Kidney (tissue), 14 donors: ENCODE measurements around the gene GPC5. TPM values are rescaled to one million over a fixed set of nuclear protein-coding genes. Genes with fewer than 3 reads are reported as not detected.

Experiments used
- DNase-seq, 5 donors: peaks; one replicate each; pipeline ENCODE4 v3.0.0-alpha.2; 2013 to 2020
- FAIRE-seq: peaks from 2 replicates; lab custom pipeline; 2012; peaks lifted over from hg19 to GRCh38; lab: Jason Lieb, UNC
- H3K27ac ChIP-seq, 2 donors: one replicate each; pipeline ENCODE4 v1.7.0; 2013; ENCODE audit warnings: low read depth in 2 of 2, low read length in 2 of 2, inconsistent platforms in 1 of 2
- H3K27me3 ChIP-seq: one replicate; pipeline ENCODE4 v1.7.1; 2013; ENCODE audit warnings: low read length, inconsistent platforms; ENCODE audit not compliant: control insufficient read depth, insufficient read depth
- H3K36me3 ChIP-seq, 3 donors: one replicate each; pipeline versions ENCODE4 v1.7.0 to v1.7.1; 2013; ENCODE audit warnings: low read length in 3 of 3, control low read depth in 1 of 3, inconsistent platforms in 1 of 3; ENCODE audit not compliant: insufficient read depth in 3 of 3, control insufficient read depth in 2 of 3
- H3K4me1 ChIP-seq, 3 donors: one replicate each; pipeline versions ENCODE4 v1.7.0 to v1.7.1; 2013; ENCODE audit warnings: low read length in 3 of 3, inconsistent platforms in 1 of 3, low read depth in 1 of 3; ENCODE audit not compliant: control insufficient read depth in 2 of 3, insufficient read depth in 2 of 3
- H3K4me3 ChIP-seq, 3 donors: one replicate each; pipeline versions ENCODE4 v1.7.0 to v1.8.1; 2013; ENCODE audit warnings: low read length in 3 of 3, control low read depth in 1 of 3, inconsistent platforms in 1 of 3
- H3K9ac ChIP-seq, 3 donors: one replicate each; pipeline versions ENCODE4 v1.7.0 to v1.7.1; 2013; ENCODE audit warnings: low read length in 3 of 3, control low read depth in 1 of 3, inconsistent platforms in 1 of 3
- H3K9me3 ChIP-seq, 3 donors: one replicate each; pipeline versions ENCODE4 v1.7.0 to v1.7.1; 2013; ENCODE audit warnings: low read length in 3 of 3, control low read depth in 1 of 3, inconsistent platforms in 1 of 3; ENCODE audit not compliant: control insufficient read depth in 2 of 3, insufficient read depth in 1 of 3
- intact Hi-C: fragments of 100-400 bp; cut with DNase I; formaldehyde crosslinking; loops from one replicate; pipeline ENCODE4 v1.11.1; 2022
- polyA plus RNA-seq: library from polyadenylated mRNA; stranded (reverse); fragments of 350-450 nt; fragmentation: Illumina TruSeq; extraction: RNeasy Lipid Tissue Mini Kit (QIAGEN cat#74804); gene quantifications from one replicate; pipeline ENCODE4 v1.2.3, GENCODE V29; 2014; ENCODE audit warnings: low read depth, low replicate concordance; ENCODE audit not compliant: insufficient read depth
- total RNA-seq: library from RNA; stranded (reverse); fragmentation: NEBNext Ultra II Directional; extraction: Animal tissue kit (Norgen Biotek cat#: 25700); gene quantifications from one replicate; pipeline ENCODE4 v1.2.1, GENCODE V29; 2021
- TF ChIP-seq, protein P1 (sequence below): IDR thresholded peaks from 3 replicates; pipeline ENCODE4 v1.5.1; 2012; ENCODE audit warnings: mild to moderate bottlenecking, moderate library complexity, borderline replicate concordance; ENCODE audit not compliant: insufficient read depth; ENCODE audit errors: extremely low read depth
- donor health status: control.
- donor health status: control.
- donor health status: control.
- donor health status: control.
- donor health status: control.
- donor health status: DM: yes; HTN: yes; CAD: no.
- donor health status: Normal renal cell carcinoma (clear cell type).

The GPC5 gene
- total and polyA plus RNA-seq, 2 donors from 2014 or later: 0.47 to 6.8 TPM

DNA sequence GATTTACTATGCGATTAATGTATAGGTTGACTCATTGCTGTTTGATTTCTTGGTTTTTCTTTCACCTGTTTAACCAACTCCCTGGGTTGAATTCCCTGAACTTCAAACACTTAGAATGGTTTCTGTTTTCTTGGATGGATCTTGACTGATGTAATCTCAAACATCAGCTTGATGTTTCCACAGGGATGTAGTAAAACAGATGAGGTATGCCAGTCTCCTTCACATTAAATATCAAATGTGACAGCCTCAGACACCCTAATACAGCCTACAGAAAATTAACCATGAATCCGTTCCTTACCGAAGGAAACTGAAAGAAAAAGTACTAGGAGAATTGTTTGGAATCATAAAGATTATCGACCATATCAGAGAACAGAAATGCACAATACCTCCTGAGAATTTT, 631.2 kb downstream of the GPC5 start:
- Histone ChIP-seq H3K4me3 (no peak overlapping the region), H3K36me3 (no peaks in the 10 kb centered on the region), H3K27ac (no peak overlapping the region), H3K4me1 (no peaks in the 10 kb centered on the region), H3K27me3 (no peaks in the 10 kb centered on the region), H3K9ac (no peak overlapping the region), H3K9me3 (no peaks in the 10 kb centered on the region)
- TF ChIP-seq, protein P1, sequence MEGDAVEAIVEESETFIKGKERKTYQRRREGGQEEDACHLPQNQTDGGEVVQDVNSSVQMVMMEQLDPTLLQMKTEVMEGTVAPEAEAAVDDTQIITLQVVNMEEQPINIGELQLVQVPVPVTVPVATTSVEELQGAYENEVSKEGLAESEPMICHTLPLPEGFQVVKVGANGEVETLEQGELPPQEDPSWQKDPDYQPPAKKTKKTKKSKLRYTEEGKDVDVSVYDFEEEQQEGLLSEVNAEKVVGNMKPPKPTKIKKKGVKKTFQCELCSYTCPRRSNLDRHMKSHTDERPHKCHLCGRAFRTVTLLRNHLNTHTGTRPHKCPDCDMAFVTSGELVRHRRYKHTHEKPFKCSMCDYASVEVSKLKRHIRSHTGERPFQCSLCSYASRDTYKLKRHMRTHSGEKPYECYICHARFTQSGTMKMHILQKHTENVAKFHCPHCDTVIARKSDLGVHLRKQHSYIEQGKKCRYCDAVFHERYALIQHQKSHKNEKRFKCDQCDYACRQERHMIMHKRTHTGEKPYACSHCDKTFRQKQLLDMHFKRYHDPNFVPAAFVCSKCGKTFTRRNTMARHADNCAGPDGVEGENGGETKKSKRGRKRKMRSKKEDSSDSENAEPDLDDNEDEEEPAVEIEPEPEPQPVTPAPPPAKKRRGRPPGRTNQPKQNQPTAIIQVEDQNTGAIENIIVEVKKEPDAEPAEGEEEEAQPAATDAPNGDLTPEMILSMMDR: no peak
- no peak for DNase-seq
- intact Hi-C loops: no loop called here
- FAIRE-seq: no peak

DNA sequence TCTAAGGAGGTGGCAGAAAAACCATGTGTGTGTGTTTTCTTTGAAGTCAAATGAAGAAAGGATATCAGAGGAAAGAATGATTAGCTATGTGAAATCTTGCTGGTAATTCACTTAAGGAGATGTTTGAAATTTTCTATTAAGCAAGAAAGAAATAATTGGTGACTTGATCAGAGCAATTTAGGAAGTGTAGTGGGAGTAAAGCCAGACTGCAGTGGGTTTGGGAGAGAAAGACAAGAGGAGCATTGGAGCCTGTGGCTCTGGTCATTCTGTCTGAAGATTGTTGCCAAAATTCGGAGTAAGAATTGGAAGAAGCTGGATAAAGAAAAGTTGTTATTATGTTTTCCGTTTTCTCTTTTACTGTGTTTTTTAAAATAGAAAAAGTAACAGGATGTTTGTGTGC, 640.5 kb downstream of the GPC5 start:
- no peaks in the 10 kb centered on the region for H3K36me3 ChIP-seq
- H3K9me3 ChIP-seq: no peaks in the 10 kb centered on the region
- TF ChIP-seq, protein P1: no peak
- no peak overlapping the region for H3K9ac ChIP-seq
- no peaks in the 10 kb centered on the region for H3K4me1 ChIP-seq
- intact Hi-C loops: no loop called here
- FAIRE-seq (no peak), DNase-seq (no peak)
- no peaks in the 10 kb centered on the region for H3K27me3 ChIP-seq
- no peak overlapping the region for H3K27ac ChIP-seq
- H3K4me3 ChIP-seq: no peak overlapping the region

DNA sequence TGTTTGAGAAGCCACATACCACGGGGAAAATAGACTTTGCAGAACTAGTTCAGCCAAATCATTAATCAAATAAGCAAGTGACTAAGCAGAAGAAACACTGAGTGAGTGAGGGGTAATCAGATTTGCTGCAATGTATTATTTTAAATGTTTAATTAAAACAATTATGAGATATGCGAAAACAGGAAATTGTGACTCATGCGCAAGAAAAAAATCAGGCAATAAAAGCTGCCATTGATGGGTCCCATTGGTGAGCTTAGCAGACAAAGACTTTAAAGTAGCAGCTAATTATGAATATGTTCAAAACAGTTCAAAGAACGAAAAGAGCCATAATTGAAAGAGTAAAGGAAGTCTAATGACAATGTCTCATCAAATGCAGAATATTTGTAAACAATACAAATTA, 644.1 kb downstream of the GPC5 start:
- intact Hi-C loops: no loop called here
- H3K27me3 ChIP-seq: no peaks in the 10 kb centered on the region
- TF ChIP-seq, protein P1: no peak

DNA sequence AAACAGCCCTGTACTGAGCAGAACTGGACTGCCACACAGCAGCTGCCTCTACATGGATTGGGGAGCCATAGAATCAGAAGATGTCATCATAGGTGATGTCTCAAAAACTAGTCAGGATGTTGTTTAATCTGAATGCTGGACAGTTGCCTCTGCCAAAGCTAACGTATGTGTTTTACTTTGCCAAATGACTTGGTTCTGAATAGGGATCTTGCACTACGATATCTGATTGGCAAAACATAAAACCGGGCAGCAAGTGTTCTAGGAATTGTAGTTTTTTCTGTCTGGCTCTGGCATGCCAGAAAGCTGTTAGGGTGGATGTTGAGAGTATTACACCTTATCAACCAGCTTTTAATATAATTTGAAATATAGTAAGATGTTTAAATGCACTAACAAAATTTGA, 645.9 kb downstream of the GPC5 start:
- Histone ChIP-seq H3K36me3 (no peaks in the 10 kb centered on the region), H3K27ac (no peak overlapping the region), H3K9me3 (no peaks in the 10 kb centered on the region), H3K9ac (no peak overlapping the region), H3K4me1 (no peaks in the 10 kb centered on the region), H3K4me3 (no peak overlapping the region), H3K27me3 (no peaks in the 10 kb centered on the region)
- TF ChIP-seq, protein P1: no peak
- intact Hi-C loops: no loop called here
- FAIRE-seq (no peak), DNase-seq (no peak)

More for the DNA sequence above, 644.1 kb downstream of the GPC5 start:
- no peak for FAIRE-seq
- no peaks in the 10 kb centered on the region for H3K4me1 ChIP-seq
- no peaks in the 10 kb centered on the region for H3K36me3 ChIP-seq
- H3K27ac ChIP-seq: no peak overlapping the region
- DNase-seq: no peak
- no peaks in the 10 kb centered on the region for H3K9me3 ChIP-seq
- no peak overlapping the region for H3K4me3 ChIP-seq
- H3K9ac ChIP-seq: no peak overlapping the region
